Measurements from ENCODE around the gene SEC22B.
"Not testable (repeated sequence)": the region's sequence is repeated elsewhere in the genome, so short reads cannot be mapped to it uniquely, and the experiment has no call there.

Gene SEC22B

GRCh38 chr1:120116094-120116493 lies 60.2 kb downstream of the SEC22B start:
- not testable (repeated sequence) for H3K4me3 ChIP-seq (ENCODE audit: low read length)

DNA sequence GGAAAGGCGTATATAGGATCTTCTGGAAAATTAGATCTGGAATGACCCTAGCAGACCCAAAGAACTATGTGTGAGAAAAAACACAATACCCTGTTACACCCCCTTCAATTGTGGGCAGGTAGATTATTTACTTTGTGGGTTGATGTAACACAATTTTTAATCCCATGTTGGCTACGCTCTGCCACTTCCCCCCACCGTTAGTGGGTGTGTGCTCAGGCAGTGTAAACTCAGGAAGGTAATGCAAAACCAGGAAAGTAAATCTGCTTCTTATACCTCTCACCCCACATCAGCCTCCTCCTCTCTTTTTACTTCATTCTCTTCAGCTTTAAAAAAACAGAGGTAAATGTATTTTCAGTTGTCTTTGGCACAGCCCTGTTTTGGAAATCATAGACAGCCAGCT lies 63.2 kb downstream of the SEC22B start:
- not testable (repeated sequence) for H3K4me3 ChIP-seq (ENCODE audit: low read length)

- not testable (repeated sequence) for H3K4me3 ChIP-seq (ENCODE audit: low read length)
Measured at GRCh38 chr1:120112212-120112611, 64.1 kb downstream of the SEC22B start.

DNA sequence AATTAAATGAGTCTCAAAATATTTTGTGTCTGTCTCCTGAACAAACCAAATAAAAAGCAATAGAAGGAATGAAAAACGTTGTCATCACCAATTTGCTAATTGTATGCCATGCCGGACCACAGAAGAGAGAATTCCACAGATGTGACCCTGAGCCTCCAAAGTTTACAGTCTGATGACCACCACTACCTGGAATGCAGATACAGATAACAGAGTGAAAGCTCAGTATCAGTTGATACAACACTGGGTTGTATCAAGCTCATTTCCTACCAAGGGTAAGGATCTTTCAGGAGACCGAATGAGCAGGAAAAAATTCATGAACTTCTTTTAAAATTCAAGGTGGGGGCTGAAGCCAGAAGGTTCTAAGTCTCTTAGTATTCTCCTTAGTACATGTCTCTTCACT lies 64.5 kb downstream of the SEC22B start:
- H3K4me3 ChIP-seq (ENCODE audit: low read length) = not testable (repeated sequence)

- H3K4me3 ChIP-seq (ENCODE audit: low read length) = not testable (repeated sequence)
Measured at GRCh38 chr1:120111008-120111407, 65.3 kb downstream of the SEC22B start.

DNA sequence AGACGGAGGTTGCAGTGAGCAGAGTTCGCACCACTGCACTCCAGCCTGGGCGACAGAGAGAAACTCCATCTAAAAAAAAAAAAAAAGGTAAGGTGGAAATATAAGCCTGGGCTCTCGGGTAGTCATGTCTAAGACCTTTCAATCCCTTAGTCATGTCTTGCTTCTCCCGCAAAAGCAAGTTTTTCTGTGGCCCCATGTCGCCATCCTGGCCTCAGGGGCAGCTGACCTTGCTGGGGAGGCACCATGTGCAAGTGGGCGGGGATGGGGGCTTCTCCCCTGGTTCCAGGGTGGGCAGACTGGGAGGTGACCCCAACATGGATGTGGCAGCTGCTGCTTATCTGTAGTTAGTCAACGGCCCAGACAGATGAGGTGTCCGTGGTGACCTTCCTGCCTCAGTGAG lies 66.7 kb downstream of the SEC22B start:
- H3K4me3 ChIP-seq (ENCODE audit: low read length) = not testable (repeated sequence)

DNA sequence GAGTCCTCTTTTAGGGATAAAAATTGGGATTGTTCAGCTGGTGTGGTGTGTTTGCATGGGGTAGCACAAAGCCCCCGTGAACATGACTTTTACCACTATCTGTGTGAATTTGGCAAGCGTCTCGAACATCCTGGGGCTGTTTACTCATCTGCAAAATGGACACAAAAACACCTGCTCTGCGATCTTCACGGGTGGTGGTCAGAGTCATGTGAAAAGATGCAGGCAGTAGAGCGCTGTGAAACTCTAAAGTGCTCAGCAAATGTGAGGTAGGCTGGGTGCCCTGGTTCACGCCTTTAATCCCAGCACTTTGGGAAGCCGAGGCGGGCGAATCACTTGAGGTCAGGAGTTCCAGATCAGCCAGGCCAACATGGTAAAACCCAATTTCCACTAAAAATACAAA lies 67.1 kb downstream of the SEC22B start:
- H3K4me3 ChIP-seq (ENCODE audit: low read length) = not testable (repeated sequence)

DNA sequence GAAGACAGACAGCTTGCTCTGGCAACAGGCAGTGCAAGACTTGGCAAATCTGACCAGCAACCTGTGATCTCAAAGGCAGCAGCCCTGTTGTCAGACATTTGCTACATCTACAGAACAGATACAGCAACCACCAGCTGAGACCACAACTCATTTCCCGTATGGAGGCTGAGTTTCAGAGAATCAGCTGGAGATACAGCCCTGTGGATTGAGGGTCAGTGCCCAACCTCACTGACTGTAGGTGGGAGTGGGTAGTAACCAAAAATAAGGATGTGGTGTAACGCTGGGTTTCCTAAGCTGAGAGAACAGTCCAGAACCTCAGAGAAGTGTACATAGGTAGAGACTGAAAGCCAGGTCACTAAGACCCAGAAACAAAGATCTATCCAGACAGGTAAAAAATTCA lies 71.0 kb downstream of the SEC22B start:
- not testable (repeated sequence) for H3K4me3 ChIP-seq (ENCODE audit: low read length)

- not testable (repeated sequence) for H3K4me3 ChIP-seq (ENCODE audit: low read length)
Measured at GRCh38 chr1:120103768-120104167, 72.6 kb downstream of the SEC22B start.

- H3K4me3 ChIP-seq (ENCODE audit: low read length) = not testable (repeated sequence)
Measured at GRCh38 chr1:120101593-120101992, 74.7 kb downstream of the SEC22B start.
